A549 (cell line): ENCODE measurements around the gene CHSY3. TPM values are rescaled to one million over a fixed set of nuclear protein-coding genes. Genes with fewer than 3 reads are reported as not detected.

ENCODE experiments used
- ATAC-seq, 2 experiments: fragments of 200-7000 bp in 1 of 2; fragments of >200 bp in 1 of 2; cut with Nextera tagmentation in 1 of 2; cut with Tn5 transposase in 1 of 2; 3 replicates each; pipeline versions ENCODE4 v1.8.0 to v1.9.1; 2018 to 2020; ENCODE audit warnings: mild to moderate bottlenecking in 1 of 2, moderate library complexity in 1 of 2
- CTCF ChIA-PET: fragments of 300-600 bp; sonication (Branson Sonifier 250); formaldehyde crosslinking; extraction: SDS; loops from one replicate; lab custom pipeline; 2021; ENCODE audit warnings: antibody characterized with exemption, inconsistent platforms; lab: Yijun Ruan, JAX
- POLR2A ChIA-PET: fragments of 350-600 bp; formaldehyde crosslinking; extraction: SDS; loops from one replicate; lab custom pipeline; 2021; ENCODE audit warnings: antibody characterized with exemption, inconsistent platforms; lab: Yijun Ruan, JAX
- DNase-seq, 2 experiments: peaks; one replicate each; pipeline versions ENCODE4 v3.0.0 to v3.0.0-alpha.2; 2011 to 2016; ENCODE audit warnings: low read depth in 1 of 2, low spot score in 1 of 2
- FAIRE-seq: peaks from 2 replicates; lab custom pipeline; 2011; peaks lifted over from hg19 to GRCh38; lab: Jason Lieb, UNC
- H3K27ac ChIP-seq, 2 experiments: fragments of >200 bp; sonication (Bioruptor Twin); formaldehyde crosslinking; 3 replicates each; pipeline ENCODE4 v1.5.1; 2016 to 2017
- H3K4me1 ChIP-seq: fragments of >200 bp; sonication (Bioruptor Twin); formaldehyde crosslinking; 3 replicates; pipeline ENCODE4 v1.6.1; 2016
- H3K4me2 ChIP-seq: fragments of >200 bp; sonication (Bioruptor Twin); formaldehyde crosslinking; 3 replicates; pipeline ENCODE4 v1.6.1; 2016
- H3K4me3 ChIP-seq: fragments of >200 bp; sonication (Bioruptor Twin); formaldehyde crosslinking; 3 replicates; pipeline ENCODE4 v1.5.1; 2016
- H3K9me3 ChIP-seq: fragments of >200 bp; sonication (Bioruptor Twin); formaldehyde crosslinking; 3 replicates; pipeline ENCODE4 v1.6.1; 2016
- CHD2 ChIP-seq: fragments of 150-350 bp; IDR thresholded peaks from 2 replicates; pipeline ENCODE4 v1.6.1; 2014; ENCODE audit warnings: low read length; ENCODE audit not compliant: partially characterized antibody
- CHD4 ChIP-seq: fragments of 200-600 bp; sonication (generic); IDR thresholded peaks from 2 replicates; pipeline ENCODE4 v1.6.1; 2016; ENCODE audit warnings: antibody characterized with exemption, mild to moderate bottlenecking, borderline replicate concordance
- E2F6 ChIP-seq: IDR thresholded peaks from 2 replicates; pipeline ENCODE4 v1.6.1; 2012; ENCODE audit warnings: low read depth, borderline replicate concordance
- EHMT2 ChIP-seq: fragments of 200-600 bp; sonication (generic); IDR thresholded peaks from 2 replicates; pipeline ENCODE4 v1.6.1; 2016; ENCODE audit warnings: antibody characterized with exemption, low read depth, mild to moderate bottlenecking, moderate library complexity
- ELK1 ChIP-seq: fragments of 150-350 bp; IDR thresholded peaks from 2 replicates; pipeline ENCODE4 v1.6.1; 2014; ENCODE audit warnings: low read depth, mild to moderate bottlenecking, low read length
- EP300 ChIP-seq, 2 experiments: fragments of >200 bp; sonication (Bioruptor Twin); formaldehyde crosslinking; IDR thresholded peaks; 2 replicates in 1 of 2; 3 replicates in 1 of 2; pipeline ENCODE4 v1.6.1; 2016 to 2017
- FOSB ChIP-seq: fragments of 250-450 bp; sonication (Bioruptor Pico); IDR thresholded peaks from 2 replicates; pipeline ENCODE4 v1.5.0; 2020; ENCODE audit warnings: mild to moderate bottlenecking, moderate library complexity
- FOSL2 ChIP-seq, 2 experiments: fragments of 450-650 bp in 1 of 2; fragments of >200 bp in 1 of 2; sonication (Bioruptor Twin) in 1 of 2; formaldehyde crosslinking; IDR thresholded peaks; 2 replicates each; pipeline versions ENCODE4 v1.5.0 to v1.6.1; 2016 to 2020; ENCODE audit warnings: mild to moderate bottlenecking in 1 of 2, moderate library complexity in 1 of 2
- HDAC2 ChIP-seq: fragments of 200-600 bp; sonication (generic); IDR thresholded peaks from 2 replicates; pipeline ENCODE4 v1.6.1; 2016
- HOXA7 ChIP-seq: fragments of 250-450 bp; sonication (Bioruptor Pico); IDR thresholded peaks from 2 replicates; pipeline ENCODE4 v1.5.0; 2020; ENCODE audit warnings: mild to moderate bottlenecking, moderate library complexity
- HOXB13 ChIP-seq: fragments of 250-450 bp; sonication (Bioruptor Pico); IDR thresholded peaks from 2 replicates; pipeline ENCODE4 v1.5.0; 2020; ENCODE audit warnings: low read depth, mild to moderate bottlenecking, moderate library complexity
- JUN ChIP-seq, 2 experiments: fragments of >200 bp; sonication (Bioruptor Twin); formaldehyde crosslinking; IDR thresholded peaks; 2 replicates in 1 of 2; 3 replicates in 1 of 2; pipeline ENCODE4 v1.6.1; 2016 to 2017
- JUNB ChIP-seq: fragments of >200 bp; sonication (Bioruptor Twin); formaldehyde crosslinking; IDR thresholded peaks from 2 replicates; pipeline ENCODE4 v1.6.1; 2016
- KDM1A ChIP-seq: fragments of 200-600 bp; sonication (generic); IDR thresholded peaks from 2 replicates; pipeline ENCODE4 v1.6.1; 2016; ENCODE audit warnings: low read depth, mild to moderate bottlenecking
- MAFK ChIP-seq: fragments of 450-650 bp; IDR thresholded peaks from 2 replicates; pipeline ENCODE4 v1.6.1; 2014; ENCODE audit not compliant: partially characterized antibody
- NPAS2 ChIP-seq: fragments of 250-450 bp; sonication (Bioruptor Pico); IDR thresholded peaks from 2 replicates; pipeline ENCODE4 v1.8.0; 2022; ENCODE audit warnings: mild to moderate bottlenecking, moderate library complexity, borderline replicate concordance
- NR3C1 ChIP-seq: fragments of >200 bp; sonication (Bioruptor Twin); formaldehyde crosslinking; IDR thresholded peaks from 3 replicates; pipeline ENCODE4 v1.6.1; 2017
- PBX3 ChIP-seq: IDR thresholded peaks from 2 replicates; pipeline ENCODE4 v1.6.1; 2012
- RAD21 ChIP-seq, 2 experiments: fragments of >200 bp in 1 of 2; sonication (Bioruptor Twin) in 1 of 2; formaldehyde crosslinking in 1 of 2; IDR thresholded peaks in 1 of 2; conservative IDR thresholded peaks in 1 of 2; 2 replicates in 1 of 2; 3 replicates in 1 of 2; pipeline ENCODE4 v1.6.1; 2012 to 2018; ENCODE audit warnings: inconsistent platforms in 1 of 2
- RCOR1 ChIP-seq: fragments of 150-350 bp; IDR thresholded peaks from 2 replicates; pipeline ENCODE4 v1.6.1; 2014; ENCODE audit warnings: antibody characterized with exemption, low read length, low read depth
- RNF2 ChIP-seq: fragments of 200-600 bp; sonication (generic); IDR thresholded peaks from 2 replicates; pipeline ENCODE4 v1.6.1; 2016; ENCODE audit warnings: low read depth, mild to moderate bottlenecking, antibody characterized with exemption, moderate library complexity, borderline replicate concordance
- SMC3 ChIP-seq: fragments of >200 bp; sonication (Bioruptor Twin); formaldehyde crosslinking; IDR thresholded peaks from 3 replicates; pipeline ENCODE4 v1.6.1; 2018; ENCODE audit warnings: inconsistent platforms
- TFCP2L1 ChIP-seq: fragments of 250-450 bp; sonication (Bioruptor Pico); IDR thresholded peaks from 2 replicates; pipeline ENCODE4 v1.5.0; 2021; ENCODE audit warnings: mild to moderate bottlenecking
- TP53 ChIP-seq: fragments of 250-450 bp; sonication (Bioruptor Pico); IDR thresholded peaks from 2 replicates; pipeline ENCODE4 v1.5.0; 2021; ENCODE audit warnings: mild to moderate bottlenecking, moderate library complexity
- ZFP36 ChIP-seq: fragments of 450-650 bp; IDR thresholded peaks from 2 replicates; pipeline ENCODE4 v1.6.1; 2014; ENCODE audit warnings: borderline replicate concordance; ENCODE audit not compliant: partially characterized antibody
- WGBS: methylation state at CpG from one replicate; pipeline ENCODE4 v1.1.6; 2017; ENCODE audit errors: missing lambda C conversion rate; 5-methylcytosine and 5-hydroxymethylcytosine counted together
- polyA plus RNA-seq, 4 experiments: library from polyadenylated mRNA; depleted of rRNA in 3 of 4; stranded (reverse); fragments of >200 nt; fragmentation: RNase III in 1 of 4; extraction: RNeasy Plus Mini Kit Qiagen cat#74134 plus additional on column Dnase treatment in 1 of 4; gene quantifications; 2 replicates in 3 of 4; 3 replicates in 1 of 4; pipeline ENCODE4 v1.2.3, GENCODE V29; 2011 to 2017
- TF ChIP-seq, protein P1 (sequence below): fragments of 200-600 bp; sonication (generic); IDR thresholded peaks from 2 replicates; pipeline ENCODE4 v1.6.1; 2016; ENCODE audit warnings: antibody characterized with exemption, mild to moderate bottlenecking, moderate library complexity

Gene CHSY3
- polyA plus RNA-seq, 2 of the 4 experiments (the other 2 are of a cell fraction): 0.06 to 0.12 TPM

DNA sequence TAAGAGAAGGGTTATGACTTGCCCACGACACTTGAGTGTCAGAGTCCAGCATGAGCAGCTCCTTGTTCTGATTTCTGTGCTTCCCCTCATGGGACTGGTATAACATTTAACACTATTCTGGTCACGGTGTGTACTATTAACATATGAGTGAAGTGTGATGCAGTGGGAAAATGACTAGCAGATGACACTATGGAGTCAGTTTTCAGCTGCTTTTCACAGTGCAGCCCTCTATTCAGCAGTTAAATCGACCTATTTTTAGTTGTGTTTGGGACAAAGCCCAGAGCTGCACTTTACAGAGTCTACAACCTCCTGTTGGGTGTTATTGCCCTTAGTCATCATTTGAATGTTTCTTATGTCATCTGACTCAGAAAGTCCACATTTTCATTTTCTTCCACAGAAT is 59.1 kb downstream of the CHSY3 start:
- DNase-seq (no peak), ATAC-seq (no peak), FAIRE-seq (no peak)
- H3K27ac ChIP-seq: no peak overlapping the region
- no peak overlapping the region for H3K4me3 ChIP-seq
- H3K9me3 ChIP-seq: no peaks in the 10 kb centered on the region
- ChIA-PET CTCF (no interaction called here), POLR2A (no interaction called here)
- H3K4me2 ChIP-seq: no peak overlapping the region
- no peaks in the 10 kb centered on the region for H3K4me1 ChIP-seq
- TF ChIP-seq RNF2 (no peak), PBX3 (no peak), TP53 (CRISPR knock-in tag) (no peak), NR3C1 (no peak)
- WGBS: under 1% methylated on average over 3 of the region's 3 CpGs

DNA sequence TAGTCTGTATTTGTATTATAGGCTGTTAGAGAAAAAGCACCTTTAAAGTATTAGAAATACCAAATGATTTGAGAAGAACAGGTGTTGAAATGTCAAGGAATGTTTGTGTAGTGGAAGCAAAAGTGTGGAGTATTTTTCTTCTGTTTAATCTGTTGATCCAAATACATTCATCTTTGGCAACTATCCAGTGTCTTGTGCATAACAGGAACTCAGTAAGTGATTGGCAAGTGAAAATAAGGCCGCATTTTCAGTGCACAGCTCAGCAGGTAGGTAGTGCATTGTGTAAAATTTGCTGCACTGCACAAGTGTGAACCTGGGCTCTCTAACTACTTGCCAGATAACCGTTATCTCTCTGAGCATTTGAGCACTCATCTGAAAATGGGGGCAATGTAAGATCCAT is 61.8 kb downstream of the CHSY3 start:
- no peak for TF ChIP-seq EP300 (IDR thresholded peaks at IDR 0.05)
- TF ChIP-seq SMC3: no peak
- no peak for TF ChIP-seq CHD2
- no peak for TF ChIP-seq FOSB (CRISPR knock-in tag)
- TF ChIP-seq JUN (IDR thresholded peaks at IDR 0.05): no peak
- no peak for TF ChIP-seq HOXA7 (CRISPR knock-in tag)
- TF ChIP-seq MAFK: no peak
- TF ChIP-seq TFCP2L1 (CRISPR knock-in tag): no peak
- no peak for TF ChIP-seq CHD4
- no peak for TF ChIP-seq ELK1
- TF ChIP-seq EHMT2: no peak
- FAIRE-seq (no peak), ATAC-seq (no peak), DNase-seq (no peak)
- POLR2A ChIA-PET: no interaction called here
- Histone ChIP-seq H3K27ac (no peak overlapping the region), H3K9me3 (no peaks in the 10 kb centered on the region), H3K4me1 (no peaks in the 10 kb centered on the region), H3K4me2 (no peak overlapping the region), H3K4me3 (no peak overlapping the region)
- CTCF ChIA-PET: no interaction called here
- WGBS: 7% methylated on average over 2 of the region's 2 CpGs

- no peak for FAIRE-seq
- CTCF ChIA-PET: no interaction called here
Observed at GRCh38 chr5:129971714-129972113, 67.4 kb downstream of the CHSY3 start.

GRCh38 chr5:129972465-129973141 is 68.3 kb downstream of the CHSY3 start:
- H3K4me3 ChIP-seq: no peak overlapping the region
- FAIRE-seq (no peak), DNase-seq (no peak), ATAC-seq (no peak)
- H3K4me1 ChIP-seq: no peaks in the 10 kb centered on the region
- no peak overlapping the region for H3K27ac ChIP-seq
- no peak overlapping the region for H3K4me2 ChIP-seq
- CTCF ChIA-PET: no interaction called here
- TF ChIP-seq MAFK (no peak), RNF2 (no peak), NPAS2 (CRISPR knock-in tag) (no peak), SMC3 (no peak), E2F6 (no peak), KDM1A (no peak), HOXB13 (no peak), RAD21 (conservative IDR thresholded peaks at IDR 0.05 in 1 of 2, IDR thresholded peaks at IDR 0.05 in 1 of 2) (no peak), JUNB (no peak), ZFP36 (no peak), RCOR1 (no peak), HDAC2 (no peak)
- TF ChIP-seq, protein P1, sequence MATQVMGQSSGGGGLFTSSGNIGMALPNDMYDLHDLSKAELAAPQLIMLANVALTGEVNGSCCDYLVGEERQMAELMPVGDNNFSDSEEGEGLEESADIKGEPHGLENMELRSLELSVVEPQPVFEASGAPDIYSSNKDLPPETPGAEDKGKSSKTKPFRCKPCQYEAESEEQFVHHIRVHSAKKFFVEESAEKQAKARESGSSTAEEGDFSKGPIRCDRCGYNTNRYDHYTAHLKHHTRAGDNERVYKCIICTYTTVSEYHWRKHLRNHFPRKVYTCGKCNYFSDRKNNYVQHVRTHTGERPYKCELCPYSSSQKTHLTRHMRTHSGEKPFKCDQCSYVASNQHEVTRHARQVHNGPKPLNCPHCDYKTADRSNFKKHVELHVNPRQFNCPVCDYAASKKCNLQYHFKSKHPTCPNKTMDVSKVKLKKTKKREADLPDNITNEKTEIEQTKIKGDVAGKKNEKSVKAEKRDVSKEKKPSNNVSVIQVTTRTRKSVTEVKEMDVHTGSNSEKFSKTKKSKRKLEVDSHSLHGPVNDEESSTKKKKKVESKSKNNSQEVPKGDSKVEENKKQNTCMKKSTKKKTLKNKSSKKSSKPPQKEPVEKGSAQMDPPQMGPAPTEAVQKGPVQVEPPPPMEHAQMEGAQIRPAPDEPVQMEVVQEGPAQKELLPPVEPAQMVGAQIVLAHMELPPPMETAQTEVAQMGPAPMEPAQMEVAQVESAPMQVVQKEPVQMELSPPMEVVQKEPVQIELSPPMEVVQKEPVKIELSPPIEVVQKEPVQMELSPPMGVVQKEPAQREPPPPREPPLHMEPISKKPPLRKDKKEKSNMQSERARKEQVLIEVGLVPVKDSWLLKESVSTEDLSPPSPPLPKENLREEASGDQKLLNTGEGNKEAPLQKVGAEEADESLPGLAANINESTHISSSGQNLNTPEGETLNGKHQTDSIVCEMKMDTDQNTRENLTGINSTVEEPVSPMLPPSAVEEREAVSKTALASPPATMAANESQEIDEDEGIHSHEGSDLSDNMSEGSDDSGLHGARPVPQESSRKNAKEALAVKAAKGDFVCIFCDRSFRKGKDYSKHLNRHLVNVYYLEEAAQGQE: no peak
- POLR2A ChIA-PET: no interaction called here
- no peaks in the 10 kb centered on the region for H3K9me3 ChIP-seq

More at GRCh38 chr5:129971714-129972113, 67.4 kb downstream of the CHSY3 start:
- DNase-seq: no peak
- no peaks in the 10 kb centered on the region for H3K9me3 ChIP-seq
- H3K4me2 ChIP-seq: no peak overlapping the region
- no peak for ATAC-seq
- TF ChIP-seq FOSB (CRISPR knock-in tag): no peak
- no peak for TF ChIP-seq FOSL2 (IDR thresholded peaks at IDR 0.05)
- TF ChIP-seq FOSL2 (CRISPR knock-in tag; IDR thresholded peaks at IDR 0.05): no peak
- TF ChIP-seq TP53 (CRISPR knock-in tag): no peak
- TF ChIP-seq NR3C1: no peak
- H3K27ac ChIP-seq: no peak overlapping the region
- no peak overlapping the region for H3K4me3 ChIP-seq
- H3K4me1 ChIP-seq: no peaks in the 10 kb centered on the region
- POLR2A ChIA-PET: no interaction called here
